H1 (cell line): Measurements from ENCODE around the gene APMAP. TPM values are rescaled to one million over a fixed set of nuclear protein-coding genes. Genes with fewer than 3 reads are reported as not detected.

ENCODE experiments used
- CTCF ChIA-PET: fragments of 300-600 bp; sonication (Branson Sonifier 250); formaldehyde crosslinking; loops from one replicate; lab custom pipeline; 2021; ENCODE audit not compliant: partially characterized antibody; lab: Charles Lee
- POLR2A ChIA-PET: fragments of 300-600 bp; sonication (Branson Sonifier 250); formaldehyde crosslinking; loops from one replicate; lab custom pipeline; 2021; ENCODE audit warnings: inconsistent platforms; ENCODE audit not compliant: partially characterized antibody; lab: Charles Lee
- DNase-seq, 2 experiments: peaks; one replicate each; pipeline versions ENCODE4 v3.0.0 to v3.0.0-alpha.2; 2010 to 2022; ENCODE audit warnings: low spot score in 2 of 2, low read depth in 1 of 2, mixed read lengths in 1 of 2
- FAIRE-seq: peaks from 2 replicates; lab custom pipeline; 2011; peaks lifted over from hg19 to GRCh38; lab: Jason Lieb, UNC
- H2AFZ ChIP-seq: 2 replicates; pipeline ENCODE4 v1.8.1; 2012; ENCODE audit warnings: low read length, inconsistent platforms
- H2AK5ac ChIP-seq: 2 replicates; pipeline ENCODE4 v1.6.1; 2013; ENCODE audit warnings: low read depth, low read length
- H2BK120ac ChIP-seq: replicated peaks from 2 replicates; pipeline ENCODE3; 2013; ENCODE audit warnings: low read depth, low read length, inconsistent platforms
- H2BK12ac ChIP-seq: 2 replicates; pipeline ENCODE4 v1.6.1; 2013; ENCODE audit warnings: low read depth, low read length
- H2BK15ac ChIP-seq: 2 replicates; pipeline ENCODE4 v1.6.1; 2013; ENCODE audit warnings: low read length
- H2BK20ac ChIP-seq: 2 replicates; pipeline ENCODE4 v1.6.1; 2013; ENCODE audit warnings: low read length
- H2BK5ac ChIP-seq: 2 replicates; pipeline ENCODE4 v1.6.1; 2013; ENCODE audit warnings: low read depth, low read length
- H3K14ac ChIP-seq: 2 replicates; pipeline ENCODE4 v1.6.1; 2013; ENCODE audit warnings: inconsistent platforms; ENCODE audit not compliant: insufficient read length
- H3K18ac ChIP-seq: 2 replicates; pipeline ENCODE4 v1.6.1; 2013; ENCODE audit warnings: low read length; ENCODE audit errors: extremely low read depth
- H3K23ac ChIP-seq: 2 replicates; pipeline ENCODE4 v1.6.1; 2013; ENCODE audit warnings: inconsistent platforms; ENCODE audit not compliant: insufficient read length
- H3K23me2 ChIP-seq: 2 replicates; pipeline ENCODE4 v1.6.1; 2013; ENCODE audit warnings: low read depth, low read length
- H3K27ac ChIP-seq: 2 replicates; pipeline ENCODE4 v1.6.1; 2011; ENCODE audit warnings: low read depth, low read length, inconsistent platforms
- H3K27me3 ChIP-seq, 4 experiments: replicated peaks in 1 of 4; 1 replicate in 1 of 4; 2 replicates in 3 of 4; pipeline versions ENCODE4 v1.6.1 to v1.8.1; 2011 to 2013; ENCODE audit warnings: low read length in 3 of 4, mild to moderate bottlenecking in 3 of 4, inconsistent platforms in 2 of 4, mixed read lengths in 2 of 4, moderate library complexity in 1 of 4; ENCODE audit not compliant: control insufficient read depth in 3 of 4, insufficient read depth in 3 of 4; ENCODE audit errors: extremely low read depth in 1 of 4
- H3K36me3 ChIP-seq, 4 experiments: 2 replicates each; pipeline versions ENCODE4 v1.6.1 to v1.8.1; 2011 to 2013; ENCODE audit warnings: mild to moderate bottlenecking in 4 of 4, low read length in 3 of 4, moderate library complexity in 2 of 4, control low read depth in 1 of 4, inconsistent platforms in 1 of 4; ENCODE audit not compliant: insufficient read depth in 4 of 4, control insufficient read depth in 2 of 4
- H3K4ac ChIP-seq: replicated peaks from 2 replicates; pipeline ENCODE3; 2013; ENCODE audit warnings: low read length, low read depth, mixed read lengths, inconsistent platforms; ENCODE audit not compliant: insufficient read length
- H3K4me1 ChIP-seq, 4 experiments: replicated peaks in 1 of 4; 1 replicate in 1 of 4; 2 replicates in 3 of 4; pipeline versions ENCODE4 v1.6.1 to v1.8.1; 2011 to 2013; ENCODE audit warnings: low read length in 3 of 4, inconsistent platforms in 2 of 4, mixed read lengths in 1 of 4; ENCODE audit not compliant: insufficient read depth in 4 of 4, control insufficient read depth in 3 of 4
- H3K4me2 ChIP-seq, 2 experiments: 2 replicates each; pipeline versions ENCODE4 v1.6.1 to v1.8.1; 2011 to 2013; ENCODE audit warnings: low read depth in 2 of 2, low read length in 2 of 2, control low read depth in 1 of 2, inconsistent platforms in 1 of 2, mild to moderate bottlenecking in 1 of 2; ENCODE audit not compliant: insufficient read depth in 1 of 2
- H3K4me3 ChIP-seq, 4 experiments: fragments of 200-600, 300-600 bp in 1 of 4; sonication (generic), shearing (Covaris generic), sonication (Bioruptor Twin) in 1 of 4; 2 replicates each; pipeline versions ENCODE4 v1.5.1 to v1.8.1; 2011 to 2016; ENCODE audit warnings: low read length in 4 of 4, low read depth in 3 of 4, control low read depth in 2 of 4, inconsistent platforms in 2 of 4, mild to moderate bottlenecking in 2 of 4, mixed read lengths in 1 of 4, moderate library complexity in 1 of 4; ENCODE audit not compliant: insufficient read depth in 2 of 4; ENCODE audit errors: extremely low read depth in 1 of 4
- H3K56ac ChIP-seq: replicated peaks from 2 replicates; pipeline ENCODE3; 2013; ENCODE audit warnings: low read depth, mild to moderate bottlenecking, mixed read lengths, low read length, inconsistent platforms; ENCODE audit not compliant: insufficient read length
- H3K79me1 ChIP-seq: 2 replicates; pipeline ENCODE4 v1.6.1; 2013; ENCODE audit warnings: low read depth, low read length, control low read depth
- H3K79me2 ChIP-seq, 2 experiments: 2 replicates each; pipeline versions ENCODE4 v1.6.1 to v1.8.1; 2012 to 2013; ENCODE audit warnings: low read length in 2 of 2, mild to moderate bottlenecking in 2 of 2, inconsistent platforms in 1 of 2; ENCODE audit not compliant: insufficient read depth in 2 of 2, control insufficient read depth in 1 of 2
- H3K9ac ChIP-seq, 4 experiments: replicated peaks in 1 of 4; 1 replicate in 1 of 4; 2 replicates in 3 of 4; pipeline versions ENCODE4 v1.6.1 to v1.8.1; 2011 to 2013; ENCODE audit warnings: low read depth in 3 of 4, low read length in 3 of 4, control low read depth in 2 of 4, mild to moderate bottlenecking in 2 of 4, moderate library complexity in 2 of 4, inconsistent platforms in 1 of 4; ENCODE audit errors: extremely low read depth in 1 of 4
- H3K9me3 ChIP-seq, 2 experiments: 2 replicates each; pipeline versions ENCODE4 v1.6.1 to v1.8.1; 2012 to 2013; ENCODE audit warnings: mild to moderate bottlenecking in 2 of 2, moderate library complexity in 2 of 2, control low read depth in 1 of 2, inconsistent platforms in 1 of 2, low read depth in 1 of 2, low read length in 1 of 2, mixed read lengths in 1 of 2; ENCODE audit not compliant: insufficient read depth in 2 of 2
- H4K20me1 ChIP-seq, 2 experiments: replicated peaks in 1 of 2; 2 replicates each; pipeline versions ENCODE3 to v1.8.1; 2011 to 2013; ENCODE audit warnings: inconsistent platforms in 2 of 2, low read length in 2 of 2, mild to moderate bottlenecking in 1 of 2; ENCODE audit not compliant: insufficient read depth in 2 of 2, control insufficient read depth in 1 of 2
- H4K5ac ChIP-seq: 2 replicates; pipeline ENCODE4 v1.6.1; 2013; ENCODE audit warnings: low read length, low read depth, mixed read lengths, inconsistent platforms; ENCODE audit not compliant: insufficient read length
- H4K8ac ChIP-seq: 2 replicates; pipeline ENCODE4 v1.8.0; 2013; ENCODE audit warnings: mild to moderate bottlenecking, moderate library complexity, low read length, inconsistent platforms; ENCODE audit not compliant: insufficient read depth; ENCODE audit errors: extremely low read depth
- H4K91ac ChIP-seq: replicated peaks from 2 replicates; pipeline ENCODE3; 2013; ENCODE audit warnings: low read length, mixed read lengths, inconsistent platforms; ENCODE audit not compliant: insufficient read length
- ATF3 ChIP-seq: IDR thresholded peaks from 2 replicates; pipeline ENCODE4 v1.6.1; 2011; ENCODE audit warnings: low read depth, mild to moderate bottlenecking, low read length; ENCODE audit not compliant: insufficient read depth
- CREB1 ChIP-seq: IDR thresholded peaks from 2 replicates; pipeline ENCODE4 v1.6.1; 2012; ENCODE audit warnings: inconsistent platforms
- CTBP2 ChIP-seq: IDR thresholded peaks from 2 replicates; pipeline ENCODE4 v1.7.0; 2011; ENCODE audit warnings: borderline replicate concordance, mild to moderate bottlenecking, moderate library complexity, mixed read lengths, low read length; ENCODE audit not compliant: insufficient read depth, insufficient read length
- CTCF ChIP-seq, 3 experiments: IDR thresholded peaks; 1 replicate in 2 of 3; 2 replicates in 1 of 3; pipeline versions ENCODE4 v1.5.1 to v1.6.1; 2011; ENCODE audit warnings: low read length in 3 of 3, mild to moderate bottlenecking in 3 of 3, inconsistent platforms in 2 of 3, low read depth in 1 of 3, moderate library complexity in 1 of 3; ENCODE audit not compliant: insufficient read depth in 1 of 3; ENCODE audit errors: control extremely low read depth in 1 of 3
- HDAC2 ChIP-seq, 2 experiments: fragments of 300-600 bp in 1 of 2; sonication (generic) in 1 of 2; IDR thresholded peaks; 2 replicates each; pipeline ENCODE4 v1.6.1; 2011 to 2012; ENCODE audit warnings: low read depth in 2 of 2, low read length in 2 of 2, mild to moderate bottlenecking in 2 of 2, moderate library complexity in 2 of 2, borderline replicate concordance in 1 of 2, inconsistent platforms in 1 of 2
- RAD21 ChIP-seq, 2 experiments: IDR thresholded peaks in 1 of 2; conservative IDR thresholded peaks in 1 of 2; 2 replicates each; pipeline ENCODE4 v1.6.1; 2011; ENCODE audit warnings: low read depth in 2 of 2, low read length in 2 of 2, improper control_type of control experiment in 1 of 2, inconsistent platforms in 1 of 2, mild to moderate bottlenecking in 1 of 2, moderate library complexity in 1 of 2
- SAP30 ChIP-seq: fragments of 300-600 bp; sonication (generic); IDR thresholded peaks from 2 replicates; pipeline ENCODE4 v1.7.1; 2012; ENCODE audit warnings: low read length, moderate library complexity, mild to moderate bottlenecking, inconsistent platforms; ENCODE audit not compliant: insufficient read depth, insufficient replicate concordance
- TEAD4 ChIP-seq: IDR thresholded peaks from 2 replicates; pipeline ENCODE4 v1.6.1; 2012; ENCODE audit warnings: low read depth, low read length, inconsistent platforms, mixed read lengths
- ZNF274 ChIP-seq: IDR thresholded peaks from 2 replicates; pipeline ENCODE4 v1.7.0; 2012; ENCODE audit warnings: low read length, borderline replicate concordance; ENCODE audit errors: extremely low read depth
- WGBS, 2 experiments: shearing (Covaris generic) in 1 of 2; methylation state at CpG; one replicate each; pipeline versions ENCODE4 v1.1.6 to v1.1.7; 2013 to 2015; ENCODE audit warnings: low lambda C conversion rate in 2 of 2, mixed read lengths in 2 of 2, inconsistent platforms in 1 of 2, low coverage in 1 of 2, missing lambda C conversion rate in 1 of 2; ENCODE audit not compliant: insufficient replicate concordance in 2 of 2, insufficient coverage in 1 of 2, insufficient read length in 1 of 2; ENCODE audit errors: extremely low coverage in 1 of 2, missing lambda C conversion rate in 1 of 2; 5-methylcytosine and 5-hydroxymethylcytosine counted together
- polyA plus RNA-seq, 7 experiments: library from polyadenylated mRNA; depleted of rRNA in 3 of 7; stranded (reverse) in 5 of 7; unstranded in 2 of 7; fragments of >200 nt in 5 of 7; fragments of 200-250 nt in 2 of 7; gene quantifications; 1 replicate in 5 of 7; 2 replicates in 1 of 7; 4 replicates in 1 of 7; pipeline versions ENCODE4 v1.2.1 to v1.2.3, GENCODE V29; 2011 to 2013; ENCODE audit warnings: missing spikeins in 2 of 7, mixed read lengths in 2 of 7
- total RNA-seq: library from RNA; stranded (reverse); fragmentation: NEBNext Ultra II Directional; extraction: Animal tissue kit (Norgen Biotek cat#: 25700); gene quantifications from 2 replicates; pipeline ENCODE4 v1.2.1, GENCODE V29; 2021

APMAP gene
- total and polyA plus RNA-seq, 2 of the 8 experiments (the other 6 are each of a cell fraction or from before 2014, with no cell fraction given): 31.3 to 66.0 TPM

GRCh38 chr20:24977797-24978196, 14.8 kb downstream of the APMAP start:
- H2BK15ac ChIP-seq: no peak overlapping the region
- no peak overlapping the region for H3K56ac ChIP-seq
- H3K4me3 ChIP-seq: no peak overlapping the region
- H3K9me3 ChIP-seq: peaks cover 8 to 9% of the 10 kb centered on the region in 2 experiments; a peak in 3 of 4 replicates
- no peak overlapping the region for H4K8ac ChIP-seq
- no peak overlapping the region for H3K4me2 ChIP-seq
- no peak overlapping the region for H2AK5ac ChIP-seq
- H3K27ac ChIP-seq: no peak overlapping the region
- H4K91ac ChIP-seq: no peak overlapping the region
- no peak for FAIRE-seq
- H2BK20ac ChIP-seq: no peak overlapping the region
- H2BK12ac ChIP-seq: no peak overlapping the region
- H4K5ac ChIP-seq: no peak overlapping the region
- ChIA-PET POLR2A (no interaction called here), CTCF (interaction anchor here (0.9 kb wide), 1 partner anchor 47 kb away, joined by 3 read pairs; no protein-coding TSS in a partner anchor)
- H3K14ac ChIP-seq: no peak overlapping the region
- H4K20me1 ChIP-seq: no peaks in the 10 kb centered on the region
- no peaks in the 10 kb centered on the region for H3K23me2 ChIP-seq
- H3K4me1 ChIP-seq: no peaks in the 10 kb centered on the region
- peaks cover 2% of the 10 kb centered on the region; the same call in 1 of the 2 replicates for H3K79me1 ChIP-seq
- H2BK5ac ChIP-seq: no peak overlapping the region
- WGBS, 2 experiments: 100% methylated on average over 3 of the region's 3 CpGs; no CpG with 5 or more reads in 1 of the 2 experiments
- H3K4ac ChIP-seq: no peak overlapping the region
- no peak overlapping the region for H2AFZ ChIP-seq
- H3K27me3 ChIP-seq: no peaks in the 10 kb centered on the region
- DNase-seq: no peak
- peaks cover 0 to 30% (median 10%) of the 10 kb centered on the region in 4 experiments; a peak in 6 of 8 replicates for H3K36me3 ChIP-seq
- no peak overlapping the region for H3K18ac ChIP-seq
- no peak overlapping the region for H3K9ac ChIP-seq
- no peak overlapping the region for H2BK120ac ChIP-seq
- H3K23ac ChIP-seq: no peak overlapping the region
- peaks cover 0 to 5% of the 10 kb centered on the region in 2 experiments; a peak in 1 of 4 replicates for H3K79me2 ChIP-seq
- no peak for TF ChIP-seq ZNF274
- no peak for TF ChIP-seq SAP30
- no peak for TF ChIP-seq CREB1
- no peak for TF ChIP-seq CTBP2
- no peak for TF ChIP-seq HDAC2 (IDR thresholded peaks at IDR 0.05; ENCODE audit: borderline replicate concordance in 1 of 2, low read depth in 2 of 2, low read length in 2 of 2)
- TF ChIP-seq ATF3: no peak
- no peak for TF ChIP-seq RAD21 (IDR thresholded peaks at IDR 0.05 in 1 of 2, conservative IDR thresholded peaks at IDR 0.05 in 1 of 2; ENCODE audit: low read depth in 2 of 2, low read length in 2 of 2)
- TF ChIP-seq CTCF (IDR thresholded peaks at IDR 0.05; ENCODE audit: control extremely low read depth in 1 of 3, insufficient read depth in 1 of 3, low read depth in 1 of 3, low read length in 3 of 3): no peak
- no peak for TF ChIP-seq TEAD4
